GM12892 (cell line): ENCODE measurements around the gene RSPH3.
A peak's percentile ranks its signal among the peaks of the same experiment; 100 is the strongest.
"Not testable (repeated sequence)": the region's sequence is repeated elsewhere in the genome, so short reads cannot be mapped to it uniquely, and the experiment has no call there.

ENCODE experiments used
- DNase-seq: peaks from one replicate; pipeline ENCODE4 v3.0.0; 2011; ENCODE audit not compliant: insufficient read length
- FAIRE-seq: peaks from 2 replicates; lab custom pipeline; 2011; peaks lifted over from hg19 to GRCh38; lab: Jason Lieb, UNC
- POLR2A ChIP-seq: IDR thresholded peaks from 2 replicates; pipeline ENCODE4 v1.6.1; 2011; ENCODE audit warnings: low read depth, low read length, control low read depth
- POLR2AphosphoS5 ChIP-seq: IDR thresholded peaks from 2 replicates; pipeline ENCODE4 v1.6.1; 2011; ENCODE audit warnings: low read depth, low read length, control low read depth
- TAF1 ChIP-seq: IDR thresholded peaks from 2 replicates; pipeline ENCODE4 v1.6.1; 2011; ENCODE audit warnings: low read depth, mild to moderate bottlenecking, control low read depth, low read length, borderline replicate concordance

Gene RSPH3

DNA sequence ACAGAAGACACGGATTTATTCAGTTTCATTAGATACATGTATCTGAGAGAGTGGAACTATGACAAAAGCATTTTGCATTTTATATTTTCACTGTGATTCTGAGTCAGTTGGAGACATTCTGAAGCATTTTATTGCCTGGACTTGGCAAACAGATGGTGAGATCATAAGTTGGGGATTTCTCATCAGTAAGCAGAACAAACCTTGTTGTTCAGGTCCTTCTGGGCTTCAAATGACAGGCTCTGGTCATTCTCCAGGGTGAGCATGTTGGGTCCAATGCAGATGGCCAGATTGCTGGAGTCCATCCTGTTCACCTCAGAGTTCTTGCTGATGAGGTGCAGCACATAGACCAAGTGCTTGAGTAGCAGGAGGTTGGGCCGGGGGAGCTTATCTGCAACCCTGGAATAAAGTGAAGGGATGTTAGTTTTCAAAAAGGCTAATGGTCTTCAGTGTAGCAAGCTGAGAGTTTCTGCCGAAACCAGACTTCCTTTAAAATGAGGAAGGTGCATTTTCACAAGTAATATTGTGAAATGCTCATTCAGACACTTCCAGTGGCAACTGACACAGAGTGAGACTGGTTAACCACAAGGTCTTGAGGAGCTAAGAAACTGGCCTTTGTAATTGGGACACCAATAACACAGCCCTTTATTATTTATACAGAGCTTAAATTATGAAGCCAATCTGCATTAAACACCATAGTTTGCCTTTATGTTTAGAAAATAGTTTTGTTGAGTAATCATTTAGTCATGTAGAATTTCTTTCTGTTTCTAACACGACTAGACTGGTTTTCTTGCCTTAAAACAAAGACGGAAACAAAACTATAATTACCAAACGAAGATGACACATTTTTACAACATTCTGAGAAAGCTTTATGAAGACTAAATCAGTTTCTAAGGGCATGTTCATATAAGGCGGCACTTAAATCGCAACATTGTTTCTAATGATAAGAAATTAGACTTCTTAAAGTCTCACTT, 39.2 kb upstream of the RSPH3 start:
- no peak for TF ChIP-seq POLR2A
- no peak for TF ChIP-seq POLR2AphosphoS5
- TF ChIP-seq TAF1: no peak
- FAIRE-seq (peak; percentile 97), DNase-seq (no peak)

DNA sequence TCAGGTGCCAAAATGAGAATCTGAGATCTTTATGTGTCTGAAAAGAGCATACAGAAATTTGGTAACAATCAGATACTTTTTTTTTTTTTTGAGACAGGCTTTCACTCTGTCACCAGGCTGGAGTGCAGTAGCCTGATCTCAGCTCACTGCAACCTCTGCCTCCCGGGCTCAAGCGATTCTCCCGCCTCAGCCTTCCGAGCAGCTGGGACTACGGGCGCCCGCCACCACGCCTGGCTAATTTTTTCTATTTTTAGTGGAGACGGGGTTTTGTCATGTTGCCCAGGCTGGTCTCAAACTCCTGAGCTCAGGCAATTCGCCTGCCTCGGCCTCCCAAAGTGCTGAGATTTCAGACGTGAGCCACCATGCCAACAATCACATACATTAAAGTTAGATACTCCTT, 38.3 kb upstream of the RSPH3 start:
- not testable (repeated sequence) for DNase-seq, FAIRE-seq

DNA sequence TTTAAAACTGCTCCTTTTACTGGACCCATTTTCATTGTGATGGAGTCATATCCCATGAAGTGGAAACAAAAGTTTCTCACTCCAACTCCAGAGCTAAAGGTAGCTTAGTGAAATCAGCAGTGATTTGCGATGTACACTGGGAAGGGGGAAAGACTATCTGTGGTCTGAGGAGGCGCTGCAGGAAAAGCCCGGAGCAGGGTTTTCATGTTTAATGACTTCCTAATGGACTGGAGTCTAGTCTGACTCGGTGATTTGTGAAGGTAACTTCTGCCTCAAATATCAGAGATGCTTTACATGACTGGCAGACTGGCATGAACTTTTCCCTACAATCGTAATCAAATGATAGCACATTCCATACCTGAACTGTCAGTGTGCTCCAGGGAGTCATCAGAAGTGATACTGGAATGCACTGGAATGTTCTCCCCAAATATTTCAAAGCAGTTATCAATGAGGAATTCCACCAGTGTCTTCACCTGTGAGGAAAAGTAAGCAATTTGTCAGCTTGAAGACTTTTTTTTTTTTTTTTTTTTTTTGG, 37.8 kb upstream of the RSPH3 start:
- FAIRE-seq: peak; percentile 51
- DNase-seq: no peak
- TF ChIP-seq TAF1: no peak
- no peak for TF ChIP-seq POLR2AphosphoS5
- no peak for TF ChIP-seq POLR2A

DNA sequence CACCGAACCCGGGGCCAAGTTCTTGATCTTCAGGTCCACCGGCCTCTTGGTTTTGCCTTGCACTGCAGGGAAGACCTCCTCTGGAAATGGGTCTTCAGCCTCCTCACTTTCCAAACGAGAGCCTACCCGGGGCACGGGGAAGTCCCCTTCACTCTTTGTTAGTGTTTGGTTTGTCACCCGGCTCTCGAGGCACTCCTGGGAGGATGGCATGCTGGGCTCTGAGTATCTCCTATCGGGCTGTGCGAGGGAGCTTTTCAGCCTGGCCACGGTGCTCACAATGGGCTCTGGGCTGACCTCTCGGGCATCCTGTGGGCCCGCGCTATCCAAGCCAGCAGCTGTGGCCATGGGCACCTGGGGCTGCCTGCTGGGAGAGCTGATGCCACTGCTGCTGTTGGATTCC, 36.7 kb upstream of the RSPH3 start:
- TF ChIP-seq TAF1 (no peak), POLR2AphosphoS5 (no peak), POLR2A (peak; percentile 8; the same call in 1 of the 2 replicates)
- DNase-seq: no peak
- no peak for FAIRE-seq

DNA sequence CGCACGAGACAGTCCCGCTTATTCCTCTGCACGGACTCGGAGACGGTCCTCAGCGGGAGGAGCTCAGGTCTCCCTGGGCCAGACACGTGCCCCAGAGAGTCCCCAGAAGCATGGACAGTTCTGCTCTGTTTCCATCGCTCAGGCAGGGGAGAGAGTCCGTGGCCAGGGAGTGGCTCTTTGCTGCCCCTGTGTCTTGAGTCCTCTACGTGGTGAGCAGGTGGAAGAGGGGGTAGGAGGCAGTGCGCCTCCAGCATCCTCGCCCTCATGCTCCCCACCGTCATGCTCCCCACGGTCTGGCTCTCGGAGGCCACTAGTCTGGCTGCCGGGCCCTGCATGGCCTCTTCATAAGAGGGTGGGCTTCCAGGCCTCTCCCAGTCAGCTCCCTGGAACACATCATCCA, 35.9 kb upstream of the RSPH3 start:
- TF ChIP-seq POLR2A: no peak
- peak; percentile 58; the same call in 1 of the 2 replicates for TF ChIP-seq POLR2AphosphoS5
- TF ChIP-seq TAF1: no peak
- FAIRE-seq (peak; percentile 57), DNase-seq (no peak)

DNA sequence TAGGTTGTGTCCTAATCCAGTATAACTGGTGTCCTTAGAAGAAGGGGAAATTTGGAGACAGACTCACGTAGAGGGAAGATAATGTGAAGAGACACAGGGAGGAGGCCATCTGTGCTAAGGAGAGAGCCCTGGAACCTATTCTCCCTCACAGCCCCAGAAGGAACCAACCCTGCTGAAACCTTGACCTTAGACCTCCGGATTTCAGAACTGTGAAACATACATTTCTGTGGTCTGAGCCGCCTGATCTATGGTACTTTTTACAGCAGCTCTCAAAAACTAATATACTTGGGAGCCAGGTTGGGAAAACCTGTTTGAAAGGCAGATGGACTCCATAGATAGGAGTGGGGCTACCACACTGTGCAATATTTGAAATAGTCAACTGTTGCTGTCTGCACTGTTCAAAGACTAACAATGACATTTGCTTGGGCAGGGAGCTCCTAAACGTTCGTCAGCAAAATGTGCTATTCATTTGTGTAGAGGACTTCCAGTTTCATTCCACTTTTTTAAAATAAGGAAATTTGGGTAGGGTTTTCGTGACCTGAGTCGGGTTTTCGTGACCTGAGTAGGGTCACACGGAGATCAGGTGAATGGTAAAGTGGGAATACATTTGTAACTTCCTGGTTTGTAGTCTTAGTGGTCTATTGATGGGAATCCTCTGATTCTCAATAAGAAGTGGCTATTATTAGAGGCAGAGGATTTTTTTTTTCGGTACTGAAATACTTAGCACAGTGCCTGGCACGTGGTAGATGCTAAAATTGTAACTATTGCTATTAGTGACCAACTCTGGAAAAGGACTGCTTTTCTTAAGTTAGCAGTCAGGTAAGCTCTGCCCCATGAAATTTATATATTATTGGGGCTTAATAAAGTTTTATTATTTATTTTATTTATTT, 33.4 kb upstream of the RSPH3 start:
- DNase-seq (no peak), FAIRE-seq (peak; percentile 76)
- TF ChIP-seq POLR2AphosphoS5: no peak
- TF ChIP-seq TAF1: no peak
- TF ChIP-seq POLR2A: no peak

DNA sequence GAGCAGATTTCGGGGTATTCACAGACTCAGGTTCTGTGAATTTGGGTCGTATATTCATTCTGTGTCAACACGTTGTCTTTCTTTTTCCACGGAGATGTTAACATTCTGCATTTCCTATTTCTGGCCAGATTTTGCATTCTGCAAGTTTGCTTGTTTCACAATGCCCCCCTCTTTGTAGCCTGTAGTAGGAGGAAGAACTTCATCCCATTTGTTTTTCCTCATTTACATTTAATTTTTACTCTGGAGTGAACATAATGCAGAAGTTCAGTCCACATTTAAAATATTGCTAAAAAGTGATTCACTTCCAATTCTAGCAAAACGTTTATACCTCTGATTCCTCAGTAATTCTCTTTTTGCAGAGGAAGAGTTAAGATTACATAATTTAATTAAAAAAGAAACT, 31.8 kb upstream of the RSPH3 start:
- no peak for TF ChIP-seq TAF1
- TF ChIP-seq POLR2A: no peak
- no peak for TF ChIP-seq POLR2AphosphoS5
- no peak for DNase-seq
- FAIRE-seq: no peak

DNA sequence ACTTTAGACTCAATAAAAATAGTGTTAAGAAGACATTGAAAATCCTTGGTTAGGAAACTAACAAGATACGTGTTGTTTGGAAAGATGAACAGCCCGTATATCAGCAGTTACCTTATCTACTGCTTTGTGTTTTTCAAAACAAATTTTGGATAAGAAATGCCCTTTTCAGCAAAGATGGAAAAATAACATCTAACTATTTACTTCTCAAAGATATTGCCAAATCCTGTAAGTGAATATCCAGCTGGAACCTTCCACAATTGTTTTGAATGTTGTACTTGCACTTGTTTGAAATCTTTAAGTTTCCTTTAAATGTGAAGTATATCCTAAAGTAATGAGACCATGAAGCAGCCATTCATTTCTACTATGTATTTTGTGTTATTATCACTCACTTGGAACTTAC, 30.2 kb upstream of the RSPH3 start:
- TF ChIP-seq POLR2AphosphoS5: no peak
- TF ChIP-seq POLR2A: no peak
- TF ChIP-seq TAF1: no peak
- DNase-seq (no peak), FAIRE-seq (no peak)

DNA sequence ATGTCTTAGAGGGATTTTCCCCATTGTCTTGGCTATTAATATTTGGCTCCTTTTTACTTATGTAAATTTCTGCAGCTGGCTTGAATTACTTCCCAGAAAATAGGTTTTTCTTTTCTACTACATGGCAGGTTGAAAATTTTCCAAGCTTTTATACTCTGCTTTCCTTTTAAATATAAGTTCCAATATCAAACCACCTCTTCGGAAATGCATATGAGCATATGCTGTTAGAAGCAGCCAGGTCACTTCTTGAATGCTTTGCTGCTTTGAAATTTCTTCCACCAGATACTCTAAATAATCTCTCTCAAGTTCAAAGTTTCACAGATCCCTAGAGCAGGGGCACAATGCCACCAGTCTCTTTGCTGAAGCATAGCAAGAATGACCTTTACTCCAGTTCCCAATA, 25.2 kb upstream of the RSPH3 start:
- not testable (repeated sequence) for DNase-seq, FAIRE-seq

DNA sequence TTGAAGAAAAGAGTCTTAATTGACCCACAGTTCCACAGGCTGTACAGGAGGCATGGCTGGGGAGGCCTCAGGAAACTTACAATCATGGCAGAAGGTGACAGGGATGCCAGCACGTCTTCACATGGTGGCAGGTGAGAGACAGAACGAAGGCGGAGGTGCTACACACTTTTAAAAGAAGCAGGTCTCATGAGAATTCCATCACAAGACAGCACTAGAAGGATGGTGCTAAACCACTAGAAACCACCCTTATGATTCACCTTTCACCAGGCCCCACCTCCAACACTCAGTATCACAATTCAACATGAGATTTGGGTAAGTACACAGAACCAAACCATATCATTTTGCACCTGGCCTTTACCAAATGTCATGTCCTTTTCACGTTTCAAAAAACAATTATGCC, 23.9 kb upstream of the RSPH3 start:
- FAIRE-seq (no peak), DNase-seq (no peak)
- no peak for TF ChIP-seq POLR2AphosphoS5
- no peak for TF ChIP-seq TAF1
- no peak for TF ChIP-seq POLR2A

DNA sequence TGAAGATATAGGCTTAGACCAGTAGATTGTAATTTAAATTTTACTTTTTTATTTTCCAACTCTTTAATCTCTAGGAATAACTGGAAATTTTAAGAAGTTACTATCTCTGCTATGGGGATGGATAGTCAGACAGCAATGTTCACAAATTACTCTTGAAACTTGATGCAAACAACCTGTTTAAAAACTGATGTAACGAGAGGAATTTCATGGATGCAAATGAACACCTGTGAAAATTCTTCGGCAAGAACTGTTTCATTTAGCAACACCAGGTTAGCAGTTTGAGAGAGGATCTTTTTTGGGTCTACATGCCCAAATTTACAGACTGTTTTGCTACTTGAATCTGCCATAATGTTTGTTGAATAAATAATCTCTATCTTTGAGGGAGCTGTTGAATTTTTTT, 20.0 kb upstream of the RSPH3 start:
- no peak for TF ChIP-seq POLR2AphosphoS5
- no peak for TF ChIP-seq TAF1
- no peak for TF ChIP-seq POLR2A
- FAIRE-seq (no peak), DNase-seq (no peak)

DNA sequence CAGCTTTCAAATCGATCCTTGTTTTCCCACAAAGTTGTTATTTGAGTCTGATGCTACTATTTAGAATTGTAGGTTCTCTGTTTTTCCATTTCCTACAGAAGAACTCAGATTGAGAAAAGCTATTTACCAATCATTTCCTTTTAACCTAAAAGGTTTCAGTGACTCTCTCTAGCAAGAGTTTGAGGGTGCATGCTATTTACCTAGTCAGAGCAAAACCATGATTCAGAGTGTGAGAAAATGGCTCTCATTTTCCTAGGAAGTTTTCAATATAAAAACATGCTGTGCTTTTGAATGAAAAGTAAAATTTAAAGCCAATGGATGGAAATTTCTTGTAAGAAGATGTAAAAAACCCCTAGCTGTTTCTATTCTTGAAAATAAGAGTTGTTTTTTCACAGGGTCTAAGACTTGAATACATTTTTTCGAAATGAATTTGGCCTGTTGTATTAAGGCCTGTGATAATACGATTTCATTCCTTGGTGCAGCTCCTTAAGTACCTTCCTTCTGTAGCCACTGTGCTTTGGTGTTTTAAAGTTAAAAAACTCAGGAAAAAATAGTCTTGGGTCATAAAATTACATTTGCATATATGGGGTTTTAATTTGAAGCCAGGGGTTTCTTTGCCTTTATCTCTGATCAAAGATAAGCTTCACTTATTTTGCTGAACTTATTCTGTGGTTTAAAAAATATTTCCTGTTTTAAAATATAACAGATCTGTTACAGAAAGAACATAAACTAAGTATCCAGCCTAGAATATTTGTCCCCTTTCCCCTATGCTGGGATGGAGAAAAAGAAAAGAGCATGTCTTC, 18.0 kb upstream of the RSPH3 start:
- DNase-seq (no peak), FAIRE-seq (peak; percentile 70)
- TF ChIP-seq TAF1: no peak
- no peak for TF ChIP-seq POLR2A
- no peak for TF ChIP-seq POLR2AphosphoS5
